Heart right ventricle (tissue), 16 donors: ENCODE data around the gene KLK3. TPM values are rescaled to one million over a fixed set of nuclear protein-coding genes. Genes with fewer than 3 reads are reported as not detected.

Experiments used
- ATAC-seq, 8 donors: fragments of 200-7000 bp; cut with Tn5 transposase; one replicate each; pipeline ENCODE4 v1.9.1; 2020; ENCODE audit warnings: mild to moderate bottlenecking in 8 of 8, moderate library complexity in 8 of 8, moderate number of reproducible peaks in 1 of 8
- DNase-seq, 2 donors: peaks; one replicate each; pipeline ENCODE4 v3.0.0-alpha.2; 2020
- H3K27ac ChIP-seq, 10 donors: fragments of 200-600 bp; sonication (generic) in 2 of 10; one replicate each; pipeline versions ENCODE4 v1.5.0 to v1.8.0; 2020 to 2022; ENCODE audit warnings: mild to moderate bottlenecking in 3 of 10
- H3K27me3 ChIP-seq, 7 donors: fragments of 200-600 bp; one replicate each; pipeline ENCODE4 v1.8.0; 2021 to 2022; ENCODE audit warnings: mild to moderate bottlenecking in 2 of 7
- H3K36me3 ChIP-seq, 9 donors: fragments of 200-600 bp; sonication (generic) in 1 of 9; one replicate each; pipeline versions ENCODE4 v1.5.0 to v1.8.0; 2020 to 2022; ENCODE audit warnings: mild to moderate bottlenecking in 2 of 9
- H3K4me1 ChIP-seq, 9 donors: fragments of 200-600 bp; sonication (generic) in 1 of 9; one replicate each; pipeline versions ENCODE4 v1.5.0 to v1.8.0; 2020 to 2022; ENCODE audit warnings: mild to moderate bottlenecking in 4 of 9
- H3K4me3 ChIP-seq, 10 donors: fragments of 200-600 bp; sonication (generic) in 2 of 10; one replicate each; pipeline versions ENCODE4 v1.5.0 to v1.8.0; 2020 to 2022; ENCODE audit warnings: mild to moderate bottlenecking in 7 of 10, moderate library complexity in 2 of 10
- H3K9me3 ChIP-seq, 11 donors: fragments of 200-600 bp in 10 of 11; sonication (generic) in 2 of 11; one replicate each; pipeline versions ENCODE4 v1.5.0 to v1.8.0; 2013 to 2022; ENCODE audit warnings: mild to moderate bottlenecking in 2 of 11, control low read depth in 1 of 11, moderate library complexity in 1 of 11
- CTCF ChIP-seq, 9 donors: fragments of 200-600 bp; sonication (generic) in 2 of 9; IDR thresholded peaks; one replicate each; pipeline versions ENCODE4 v1.5.0 to v1.8.0; 2021 to 2022; ENCODE audit warnings: antibody characterized with exemption in 9 of 9, mild to moderate bottlenecking in 5 of 9, moderate library complexity in 1 of 9
- WGBS, 2 donors: extraction: QIAGEN DNeasy Blood & Tissue Kit; methylation state at CpG; one replicate each; pipeline ENCODE4 v1.1.7; 2013; ENCODE audit warnings: inconsistent platforms in 1 of 2; 5-methylcytosine and 5-hydroxymethylcytosine counted together
- intact Hi-C, 10 donors: fragments of 100-400 bp; cut with DNase I; formaldehyde crosslinking; loops; one replicate each; pipeline versions ENCODE4 v1.11.1 to v1.14.2; 2022
- polyA plus RNA-seq, 2 donors: library from polyadenylated mRNA; stranded (reverse); fragments of 200-250 nt; gene quantifications; one replicate each; pipeline ENCODE4 v1.2.3, GENCODE V29; 2013
- total RNA-seq, 10 donors: library from RNA; stranded (reverse); fragmentation: NEBNext Ultra II Directional in 3 of 10; extraction: Animal tissue kit (Norgen Biotek cat#: 25700) in 3 of 10; gene quantifications; one replicate each; pipeline versions ENCODE4 v1.2.1 to v1.2.4, GENCODE V29; 2021 to 2023
- donor health status: Arrhythmogenic right ventricular cardiomyopathy.
- donor health status: ischemic (EF 13 %, LVEDD 7.1; RV severe dilation, severe dysfunction).
- donor health status: healthy with polysubstance abuse.
- donor health status: DM: no; HTN: yes; CAD: no.
- donor health status: DM: no; HTN: no; CAD: no.
- donor health status: ischemic (EF 25% LVEDD 6.9; RV normal size, moderate dysfunction).
- donor health status: ischemic (EF 25% LVEDD 5.7; RV mildly dilated, moderate dysfunction).
- donor health status: healthy.
- donor health status: DM: yes; HTN: yes; CAD: no.
- donor health status: Ischemic cardiomyopathy.
- donor health status: ischemic (EF 35%, LVEDD 5.7; RV mildly dilated, moderate dysfunction).
- donor health status: nonischemic (EF 11% LVEDD 7.7; RV severe dilation, severe dysfunction).
- donor health status: DM: yes; HTN: yes; CAD: no.
- donor health status: PGD.
- donor health status: ischemic (EF 29% LVEDD 5.4; RV normal size, mild dysfunction).
- donor health status: nonischemic (EF 23%, LVEDD 6.1; RV moderate dilation, normal function).

The KLK3 gene
- total and polyA plus RNA-seq, 12 donors, result not detected

- TF ChIP-seq CTCF (IDR thresholded peaks at IDR 0.05), result no peak
- peaks cover 0 to 13% (median 6%) of the 10 kb centered on the region in 9 donors for H3K4me1 ChIP-seq
- 40 to 44% methylated on average over 8 of the region's 8 CpGs for WGBS, 2 donors
- no peaks in the 10 kb centered on the region for H3K9me3 ChIP-seq
- H3K4me3 ChIP-seq, result no peak overlapping the region
- no peak overlapping the region for H3K27ac ChIP-seq
- ATAC-seq (no peak), DNase-seq (no peak)
- H3K27me3 ChIP-seq, result peaks cover 15 to 96% (median 78%) of the 10 kb centered on the region in 7 donors
- intact Hi-C loops, result no loop called here
- no peaks in the 10 kb centered on the region for H3K36me3 ChIP-seq
Measured at GRCh38 chr19:50819636-50820035, 35.1 kb upstream of the KLK3 start.

- peaks cover 15 to 93% (median 77%) of the 10 kb centered on the region in 7 donors for H3K27me3 ChIP-seq
- no peak overlapping the region for H3K4me3 ChIP-seq
- ATAC-seq (no peak), DNase-seq (no peak)
- H3K9me3 ChIP-seq, result no peaks in the 10 kb centered on the region
- H3K36me3 ChIP-seq, result no peaks in the 10 kb centered on the region
- intact Hi-C loops, result no loop called here
- TF ChIP-seq CTCF (IDR thresholded peaks at IDR 0.05), result no peak
- peaks cover 0 to 13% (median 6%) of the 10 kb centered on the region in 9 donors for H3K4me1 ChIP-seq
- H3K27ac ChIP-seq, result no peak overlapping the region
- 14 to 16% methylated on average over 15 of the region's 15 CpGs for WGBS, 2 donors
Measured at GRCh38 chr19:50820086-50820485, 34.6 kb upstream of the KLK3 start.

- peaks cover 15 to 91% (median 73%) of the 10 kb centered on the region in 7 donors for H3K27me3 ChIP-seq
- peak overlapping the region in 3 of 10 donors; percentile 5 to 15 (median 11) for H3K4me3 ChIP-seq
- H3K36me3 ChIP-seq, result no peaks in the 10 kb centered on the region
- peak in 1 of 2 donors; percentile 24 for DNase-seq
- no peak overlapping the region for H3K27ac ChIP-seq
- TF ChIP-seq CTCF (IDR thresholded peaks at IDR 0.05), result no peak
- ATAC-seq, result peak in 5 of 8 donors; percentile 16 to 70 (median 48)
- no peaks in the 10 kb centered on the region for H3K9me3 ChIP-seq
- 5 to 6% methylated on average over 15 to 21 of the region's 21 CpGs for WGBS, 2 donors
- intact Hi-C loops, result no loop called here
- H3K4me1 ChIP-seq, result peaks cover 0 to 13% (median 6%) of the 10 kb centered on the region in 9 donors
Measured at GRCh38 chr19:50820549-50821247, 34.0 kb upstream of the KLK3 start.

- DNase-seq, result no peak
- intact Hi-C loops, result no loop called here
- Histone ChIP-seq H3K27me3 (peaks cover 15 to 89% (median 71%) of the 10 kb centered on the region in 7 donors), H3K9me3 (no peaks in the 10 kb centered on the region), H3K4me1 (peaks cover 0 to 13% (median 6%) of the 10 kb centered on the region in 9 donors), H3K27ac (no peak overlapping the region), H3K4me3 (peak overlapping the region in 1 of 10 donors; percentile 5), H3K36me3 (no peaks in the 10 kb centered on the region)
- ATAC-seq, result no peak
- WGBS, 2 donors, result 65 to 68% methylated on average over 4 of the region's 4 CpGs
- no peak for TF ChIP-seq CTCF (IDR thresholded peaks at IDR 0.05)
Measured at GRCh38 chr19:50821248-50821612, 33.5 kb upstream of the KLK3 start.
